GM18907 (cell line): Measurements from ENCODE around the gene U2AF2.
A peak's percentile ranks its signal among the peaks of the same experiment; 100 is the strongest.

Source experiments
- ATAC-seq: cut with Tn5 transposase; IDR thresholded peaks from one replicate; pipeline ENCODE4 v1.9.1; 2021; ENCODE audit warnings: mild to moderate bottlenecking, moderate library complexity; ENCODE audit not compliant: unreplicated experiment

The U2AF2 gene

GRCh38 chr19:55621205-55621672 lies 33.6 kb upstream of the U2AF2 start:
- ATAC-seq: no peak

DNA sequence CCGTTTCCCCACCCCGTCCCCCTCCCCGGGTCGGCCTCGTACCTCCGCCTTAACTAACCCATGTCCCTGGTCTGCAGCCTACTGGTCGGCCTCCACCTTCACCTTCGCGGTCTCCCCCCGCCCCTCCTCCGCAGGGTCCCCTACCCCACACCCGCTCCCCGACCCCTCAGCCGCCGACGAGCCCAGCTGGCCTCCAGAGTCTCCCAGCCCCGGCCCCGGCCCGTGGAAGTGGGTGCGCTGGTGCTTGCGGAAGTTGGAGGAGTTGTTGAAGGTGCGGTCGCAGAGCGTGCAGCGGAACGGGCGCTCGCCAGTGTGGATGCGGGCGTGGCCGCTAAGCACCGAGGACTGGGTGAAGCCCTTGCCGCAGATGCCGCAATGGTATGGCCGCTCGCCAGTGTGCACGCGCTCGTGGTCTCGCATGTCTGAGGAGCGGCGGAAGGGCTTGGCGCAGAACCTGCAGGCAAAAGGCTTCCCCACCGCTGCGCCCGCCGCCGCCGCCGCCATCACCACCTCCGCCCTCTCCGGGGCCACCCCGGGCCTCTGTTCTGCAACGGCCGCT lies 33.1 kb upstream of the U2AF2 start:
- ATAC-seq: no peak

GRCh38 chr19:55622242-55622969 lies 32.4 kb upstream of the U2AF2 start:
- ATAC-seq: no peak

GRCh38 chr19:55623130-55623529 lies 31.7 kb upstream of the U2AF2 start:
- no peak for ATAC-seq

DNA sequence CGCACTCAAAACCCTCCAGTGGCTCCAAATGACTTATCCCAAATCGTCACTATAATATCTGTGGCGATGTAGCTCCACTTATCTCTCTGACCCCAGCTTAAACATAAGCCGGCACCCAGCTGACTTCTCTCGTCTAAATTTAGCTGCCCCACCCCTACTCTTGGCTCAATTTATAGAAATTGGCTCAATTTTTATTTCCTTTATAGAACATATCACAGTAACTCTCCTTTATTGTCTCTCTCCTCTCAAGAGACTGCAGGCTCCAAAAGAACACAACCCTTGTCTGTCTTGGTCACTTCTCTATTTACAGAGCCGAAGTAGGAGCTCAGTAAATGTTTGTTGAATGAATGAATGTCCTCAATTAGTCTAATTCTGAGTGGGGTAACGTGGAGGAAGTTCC lies 31.3 kb upstream of the U2AF2 start:
- no peak for ATAC-seq

DNA sequence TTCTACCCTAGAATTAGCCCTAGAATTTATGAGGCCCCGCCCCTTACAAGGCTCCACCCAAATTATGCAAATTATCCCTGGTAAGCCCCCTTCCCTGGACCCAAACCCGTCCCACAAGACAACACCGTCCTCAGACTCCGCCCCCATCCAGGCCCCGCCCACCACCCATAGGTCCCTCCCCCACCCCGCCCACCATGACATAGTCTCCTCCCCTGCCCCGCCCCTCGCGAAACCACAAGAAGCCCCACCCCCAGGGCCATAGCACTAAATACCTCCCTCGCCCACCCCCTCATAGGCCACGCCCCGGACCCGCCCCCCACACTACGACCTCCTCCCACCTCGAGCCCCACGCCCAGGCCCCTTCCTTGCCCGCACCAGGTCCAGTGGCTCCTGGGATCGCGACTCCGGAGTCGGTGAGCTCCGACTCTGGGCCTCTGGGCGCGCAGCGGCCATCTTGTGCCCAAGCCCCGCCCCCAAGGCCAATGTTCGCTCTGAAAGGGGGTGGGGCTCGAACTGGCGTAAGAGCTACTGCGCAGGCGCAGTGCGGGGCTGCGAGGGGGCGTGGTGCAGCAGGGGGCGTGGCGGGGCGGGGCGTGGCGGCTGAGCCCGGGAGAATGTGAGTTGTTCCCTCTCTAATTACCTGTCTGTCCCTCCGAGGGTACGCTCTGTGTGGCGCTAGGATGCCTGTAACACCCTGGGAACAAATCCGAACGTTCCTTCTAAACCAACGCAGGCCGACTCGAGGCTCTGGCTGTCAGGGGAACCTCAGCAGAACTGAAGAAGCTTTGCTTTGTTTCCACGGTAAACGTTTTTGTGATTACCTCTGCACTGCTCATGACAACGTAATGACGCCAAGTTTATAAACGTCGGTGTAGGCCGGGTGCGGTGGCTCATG lies 30.5 kb upstream of the U2AF2 start, which contains the start of gene ZNF784:
TSS of gene ZNF784 (minus strand) at position 458 of the 895 bp plus-strand sequence. CDS start at position 453, 5 bp downstream.
- ATAC-seq: peak; percentile 50

- ATAC-seq: no peak
Measured at GRCh38 chr19:55625004-55625326, 29.9 kb upstream of the U2AF2 start.

- ATAC-seq: no peak
Measured at GRCh38 chr19:55626350-55626749, 28.5 kb upstream of the U2AF2 start.

GRCh38 chr19:55632463-55632834 lies 22.4 kb upstream of the U2AF2 start:
- no peak for ATAC-seq

- no peak for ATAC-seq
Measured at GRCh38 chr19:55633861-55634260, 21.0 kb upstream of the U2AF2 start.

- no peak for ATAC-seq
Measured at GRCh38 chr19:55635334-55635717, 19.5 kb upstream of the U2AF2 start.

DNA sequence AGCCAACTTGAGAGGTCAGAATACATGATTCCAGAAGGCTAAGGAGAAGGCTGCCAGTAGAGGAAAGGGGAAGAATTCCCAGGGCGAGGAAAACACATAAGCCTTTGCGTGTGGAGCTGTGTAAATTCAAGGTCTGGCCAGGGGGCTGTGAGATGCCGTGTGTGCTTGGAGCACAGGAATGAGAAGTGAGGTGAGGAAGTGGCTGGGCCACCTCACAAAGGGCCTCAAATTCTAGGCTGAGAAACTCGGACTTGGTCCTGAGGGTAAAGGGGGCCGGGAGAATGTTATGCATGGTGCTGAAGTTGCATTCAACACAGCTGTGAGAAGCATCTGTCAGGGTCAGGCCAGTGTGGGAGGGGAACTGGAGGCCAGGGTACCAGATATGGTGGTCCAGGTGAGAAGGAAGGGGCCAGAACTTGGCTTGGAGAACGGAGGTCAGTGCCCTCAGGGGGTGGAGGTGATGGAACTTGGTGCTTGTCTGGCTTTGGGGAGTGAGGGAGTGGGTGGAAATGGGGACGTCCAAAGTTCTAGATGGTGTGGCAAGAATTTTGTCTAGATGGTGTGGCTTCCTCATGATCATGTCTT lies 18.9 kb upstream of the U2AF2 start:
- no peak for ATAC-seq

DNA sequence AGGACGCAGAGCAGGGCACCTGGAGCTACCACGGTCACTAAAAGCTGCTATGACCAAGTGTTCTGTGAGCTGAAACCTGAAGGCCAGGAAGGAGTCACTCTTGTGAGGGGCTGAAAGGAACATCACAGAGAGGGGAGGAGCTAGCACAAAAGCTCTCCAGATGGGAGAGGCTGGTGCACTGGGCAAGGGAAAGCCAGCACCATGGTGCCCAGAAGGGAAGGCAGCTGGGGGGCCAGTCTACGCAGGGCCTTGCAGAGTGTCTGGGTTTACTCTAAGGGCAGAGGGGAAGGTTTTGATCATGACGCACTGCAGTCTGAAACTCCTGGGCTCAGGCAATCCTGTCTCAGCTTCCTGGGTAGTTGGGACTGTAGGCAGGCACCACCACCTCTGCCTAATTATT lies 18.1 kb upstream of the U2AF2 start:
- no peak for ATAC-seq

DNA sequence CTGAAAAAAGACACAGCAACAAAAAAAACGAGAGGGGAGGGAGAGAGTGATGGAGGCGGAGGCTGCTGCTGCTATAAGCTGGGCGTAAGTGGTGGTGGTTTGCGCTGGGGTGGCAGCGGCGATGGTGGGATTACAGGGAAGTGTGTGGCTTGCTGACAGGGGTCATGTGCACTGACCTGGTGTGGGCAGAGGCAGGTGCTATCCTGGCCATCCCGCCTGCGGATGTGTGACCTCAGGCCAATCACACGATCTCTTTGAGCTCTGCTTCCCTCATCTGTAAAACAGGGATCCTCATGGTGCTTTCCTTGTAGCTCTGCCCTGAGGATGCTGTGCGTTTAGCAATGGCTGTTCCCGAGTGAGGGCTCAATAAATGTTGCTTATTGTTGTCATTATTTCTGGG lies 17.3 kb upstream of the U2AF2 start:
- ATAC-seq: no peak

- no peak for ATAC-seq
Measured at GRCh38 chr19:55638864-55639359, 15.9 kb upstream of the U2AF2 start.

DNA sequence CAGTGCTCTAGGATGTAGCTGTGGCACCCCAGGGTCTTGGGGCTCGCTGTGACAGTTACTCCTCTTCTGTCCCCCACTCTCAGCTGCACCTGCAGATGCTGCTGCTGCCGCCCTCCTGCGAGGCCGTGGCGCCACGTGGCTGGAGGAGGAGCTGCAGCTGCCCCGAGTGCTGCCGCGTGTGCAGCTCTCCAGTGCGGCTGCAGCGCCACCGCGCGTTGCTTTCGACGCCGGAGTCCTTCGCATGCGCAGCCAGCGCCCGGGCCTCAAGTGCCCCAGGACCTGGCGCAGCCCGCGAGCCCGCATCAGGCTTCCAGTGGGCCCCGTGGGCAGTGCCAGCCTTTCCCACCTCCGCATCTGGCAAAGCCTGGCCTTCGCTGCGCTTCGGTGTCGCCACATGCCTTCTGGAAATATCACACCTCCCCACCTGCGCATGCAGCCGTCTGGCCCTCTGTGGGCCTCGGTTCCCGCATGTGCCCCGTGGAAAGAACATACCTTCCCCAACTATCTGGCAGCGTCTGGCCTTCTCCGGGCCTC lies 14.7 kb upstream of the U2AF2 start:
- ATAC-seq: no peak

- ATAC-seq: peak; percentile 27
Measured at GRCh38 chr19:55640577-55641425, 14.0 kb upstream of the U2AF2 start, which contains the start of gene ZNF580. Gene ZNF580, plus strand, starts transcription at chr19:55641002. Its CDS starts 1,507 bp downstream, at chr19:55642509.

GRCh38 chr19:55641426-55642152 lies 13.2 kb upstream of the U2AF2 start:
- no peak for ATAC-seq
